HG03097 (cell line): ENCODE data around the gene PXT1.

Experiments used
- ATAC-seq: cut with Tn5 transposase; IDR thresholded peaks from one replicate; pipeline ENCODE4 v1.9.1; 2021; ENCODE audit not compliant: unreplicated experiment, low FRiP score

PXT1 gene

DNA sequence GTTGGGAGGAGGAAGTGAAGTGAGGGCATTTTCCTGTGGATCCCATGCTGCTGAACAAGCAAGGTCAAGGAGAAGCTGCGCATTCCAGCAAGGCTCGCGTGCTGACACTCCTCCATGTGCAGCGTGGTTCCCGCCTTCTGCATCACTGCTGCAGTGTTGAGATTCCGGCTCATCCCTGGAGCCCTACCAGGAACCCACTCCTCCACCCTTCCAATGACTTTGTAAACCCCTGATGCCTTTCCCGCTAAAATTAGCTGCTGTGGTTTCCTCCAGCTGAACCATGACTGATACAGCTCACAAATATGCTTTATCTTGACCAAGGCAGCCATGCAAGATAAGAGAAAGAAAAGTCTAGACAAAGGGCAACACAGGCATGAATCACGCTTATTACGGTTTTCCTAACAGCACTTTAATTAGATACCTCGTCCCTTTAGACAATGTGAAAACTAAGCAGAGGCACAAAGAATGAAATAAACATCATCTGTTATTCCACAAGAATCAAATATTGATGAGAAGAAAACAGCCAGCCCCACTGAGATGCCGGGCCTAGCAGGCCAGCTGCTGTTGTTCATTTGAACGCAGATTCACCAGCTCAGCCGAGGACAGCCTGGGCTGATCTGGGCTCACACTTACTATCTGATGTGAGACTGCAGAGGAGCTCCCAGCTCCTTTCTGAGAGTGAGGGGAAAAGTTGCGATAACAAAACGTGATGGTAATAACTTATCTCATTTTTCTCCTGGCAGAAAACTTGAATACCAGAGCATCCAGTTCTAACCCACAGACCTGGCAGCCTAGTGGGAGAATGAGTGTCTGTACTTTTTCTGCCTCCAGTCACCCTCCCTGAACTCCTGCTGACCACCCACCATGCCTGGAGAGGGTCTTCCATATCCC, 91.7 kb downstream of the PXT1 start:
- ATAC-seq, result no peak

DNA sequence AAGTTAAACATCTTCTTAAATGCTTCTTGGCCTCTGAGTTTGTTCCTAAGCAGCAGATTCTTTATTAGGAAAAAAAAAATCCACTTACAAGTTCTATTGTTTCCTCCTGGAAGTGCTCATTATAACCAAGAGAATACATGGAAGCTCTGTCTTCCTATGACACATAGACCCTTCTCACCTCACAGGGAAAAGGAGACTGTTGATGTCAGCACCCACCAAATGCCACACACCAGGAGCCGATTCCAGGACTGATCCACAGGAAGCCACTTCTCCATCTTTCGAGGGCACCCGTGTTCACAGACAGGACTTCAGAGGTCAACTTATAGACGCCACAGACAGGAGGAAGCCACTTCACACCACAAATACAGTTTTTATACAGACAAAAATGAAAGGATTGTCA, 92.6 kb downstream of the PXT1 start:
- no peak for ATAC-seq

DNA sequence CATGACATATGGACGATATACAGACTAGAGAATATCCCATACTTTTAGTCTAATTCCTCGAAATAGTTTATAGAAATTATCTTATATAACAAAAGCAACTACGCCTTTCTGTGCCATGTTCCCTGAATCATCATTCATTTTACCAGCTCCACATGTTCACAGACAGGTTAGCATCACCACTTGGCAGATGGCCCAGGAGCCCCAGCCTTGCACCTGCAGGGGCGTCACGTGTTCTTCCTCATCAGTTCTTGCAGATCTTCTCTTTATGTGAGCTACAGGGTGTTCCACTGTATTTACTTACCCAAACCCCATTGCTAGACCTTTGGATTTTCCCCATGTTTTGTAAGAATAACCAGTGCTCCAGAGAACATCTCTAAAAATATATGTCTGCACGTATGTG, 93.4 kb downstream of the PXT1 start:
- no peak for ATAC-seq

DNA sequence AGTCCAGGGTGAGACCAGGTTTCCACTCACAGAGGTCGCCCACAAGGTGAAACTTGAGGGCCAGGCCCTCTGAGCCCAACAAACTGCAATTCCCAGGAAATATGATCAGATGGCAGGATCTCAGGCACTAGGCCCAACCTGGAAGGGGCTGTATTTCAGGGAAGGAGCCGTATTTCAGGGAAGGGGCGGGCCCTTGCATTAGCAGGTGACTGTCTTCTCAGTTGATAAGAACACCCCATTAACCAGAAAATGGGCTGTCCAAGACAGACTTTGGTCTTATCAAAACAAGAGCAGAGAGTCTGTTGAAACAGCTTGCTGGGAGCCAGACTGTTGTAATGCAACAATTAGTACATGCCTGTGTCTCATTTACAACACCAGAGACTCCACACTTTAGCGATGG, 95.0 kb downstream of the PXT1 start:
- ATAC-seq, result no peak

DNA sequence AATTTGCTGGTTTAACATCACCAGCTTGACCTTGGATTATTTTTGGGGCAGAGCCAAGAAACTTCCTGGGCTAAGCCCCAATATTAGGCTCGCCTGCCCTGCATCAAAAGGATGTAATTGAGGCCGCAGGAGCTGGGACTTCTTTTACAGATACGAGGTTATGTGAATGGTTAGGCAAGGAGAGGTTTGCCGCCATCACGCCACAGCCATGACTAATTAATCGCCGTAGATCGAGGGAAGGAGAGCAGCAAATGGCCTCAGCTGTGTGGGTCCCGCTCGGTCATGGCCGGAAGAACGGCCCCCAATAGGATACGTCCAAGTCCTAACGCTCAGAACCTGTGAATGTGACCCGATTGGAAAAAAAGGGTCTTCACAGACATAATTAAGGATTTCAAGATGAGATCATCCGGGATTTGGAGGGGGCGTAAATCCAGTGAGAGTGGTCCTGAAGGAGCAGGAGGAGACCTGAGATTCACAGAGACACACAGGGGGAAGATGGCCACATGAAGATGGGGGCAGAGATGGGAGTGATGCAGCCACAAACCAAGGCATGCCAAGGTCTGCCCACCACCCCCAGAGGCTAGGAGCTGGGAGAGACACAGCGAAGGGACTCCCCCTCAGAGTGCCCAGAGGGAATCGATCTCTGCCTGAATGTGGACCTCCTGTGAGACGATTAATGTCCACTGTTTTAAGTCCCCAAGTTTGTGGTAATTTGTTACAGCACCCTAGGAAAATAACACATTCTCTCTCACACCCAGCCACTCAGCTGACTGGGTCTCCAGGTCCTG, 96.0 kb downstream of the PXT1 start:
- no peak for ATAC-seq

DNA sequence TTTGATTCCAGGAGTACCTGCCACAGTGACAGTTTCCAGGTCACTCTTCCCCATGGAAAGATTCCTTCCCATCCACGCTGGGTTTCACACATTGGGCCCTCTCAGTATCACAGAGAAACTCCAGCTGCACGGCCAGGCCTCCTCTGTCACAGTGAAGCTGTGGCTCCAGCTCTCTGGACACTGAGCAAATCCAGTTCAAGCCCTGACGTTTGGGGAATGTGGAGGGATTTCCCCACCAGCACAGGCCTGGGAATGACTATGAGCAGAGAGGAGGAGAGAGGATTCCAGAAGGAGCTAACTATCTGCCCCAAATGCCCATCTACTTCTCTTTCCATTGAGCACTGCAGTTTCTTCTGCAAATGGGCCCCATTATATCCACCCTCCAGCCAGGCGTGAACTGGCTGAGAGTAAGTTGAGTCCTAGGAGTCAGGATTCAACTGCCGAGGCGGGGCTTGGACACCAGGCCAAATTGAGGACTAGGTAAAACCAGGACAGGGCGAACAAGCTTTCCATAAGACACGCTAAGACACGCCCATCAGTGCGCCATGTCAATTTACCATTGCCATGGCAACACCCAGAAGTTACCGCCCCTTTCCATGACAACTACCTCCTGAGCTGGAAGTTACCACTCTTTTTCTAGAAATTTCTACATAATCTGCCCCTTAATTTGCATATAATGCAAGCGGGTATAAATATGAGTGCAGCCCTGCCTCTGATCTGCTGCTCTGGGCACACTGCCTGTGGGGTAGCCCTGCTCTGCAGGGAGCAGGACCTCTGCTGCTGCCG, 96.8 kb downstream of the PXT1 start:
- no peak for ATAC-seq

DNA sequence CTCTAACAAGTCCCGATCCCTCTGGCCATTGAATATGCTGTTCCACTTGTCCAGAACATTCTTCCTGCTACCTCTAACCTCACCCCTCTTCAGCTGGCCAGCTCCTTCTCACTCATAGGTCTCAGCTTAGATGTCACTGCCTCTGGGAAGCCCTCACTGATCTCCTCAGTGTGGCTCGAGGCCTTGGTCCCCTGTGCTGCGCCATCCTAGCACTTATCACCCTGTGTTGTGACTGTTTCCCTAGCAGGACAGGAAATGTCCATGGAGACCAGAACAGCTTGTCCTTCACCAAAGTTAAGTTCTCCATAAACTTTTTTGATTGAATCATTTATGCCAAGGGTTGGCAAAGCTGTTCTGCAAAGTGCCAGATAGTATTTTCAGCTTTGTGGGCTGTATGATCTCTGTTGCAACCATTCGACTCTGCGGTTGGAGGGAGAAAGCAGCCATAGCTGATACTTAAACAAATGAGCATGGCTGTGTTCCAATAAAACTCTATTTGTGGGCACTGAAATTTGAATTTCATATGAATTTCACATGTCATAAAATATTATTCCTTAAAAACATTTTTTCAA, 99.5 kb downstream of the PXT1 start:
- no peak for ATAC-seq

DNA sequence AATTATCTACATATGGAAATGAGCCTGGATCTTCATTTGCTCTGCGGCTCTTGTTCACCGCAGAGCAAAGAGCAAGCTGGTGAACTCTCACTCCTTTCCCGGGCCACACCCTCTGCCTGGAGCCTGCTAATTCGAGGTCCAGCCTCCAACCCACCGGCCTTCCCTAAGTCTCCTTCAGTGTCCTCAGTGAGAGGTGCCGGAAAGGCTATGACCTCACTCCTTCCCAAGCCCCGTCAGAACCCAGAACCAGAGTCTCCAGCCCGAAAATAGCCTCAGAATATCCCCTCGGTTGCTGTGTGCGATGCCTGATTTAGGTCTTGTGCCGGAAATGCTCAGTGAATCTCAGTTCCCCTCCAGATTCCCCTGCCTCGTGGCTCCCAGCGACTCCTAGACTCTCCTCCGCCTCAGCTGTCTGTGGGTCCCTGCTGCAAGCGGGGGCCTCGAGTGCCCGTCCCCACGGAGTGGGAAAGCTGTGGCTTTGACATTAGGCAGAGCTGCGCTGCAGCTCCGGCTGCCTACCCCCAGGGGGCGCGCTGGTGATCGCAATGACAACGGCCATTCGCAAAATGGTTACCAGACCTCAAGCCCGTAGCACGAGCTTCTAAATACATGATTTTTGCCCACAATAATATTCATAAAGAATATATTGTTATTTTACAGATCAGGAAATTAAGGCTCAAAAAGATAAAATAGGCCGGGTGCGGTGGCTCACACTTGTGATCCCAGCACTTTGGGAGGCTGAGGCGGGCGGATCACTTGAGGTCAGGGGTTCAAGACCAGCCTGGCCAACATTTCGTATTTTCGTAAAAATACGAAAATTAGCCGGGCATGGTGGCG, 101.8 kb downstream of the PXT1 start:
- no peak for ATAC-seq
